ENCODE results near the gene TMEM107. TPM values are rescaled to one million over a fixed set of nuclear protein-coding genes. Genes with fewer than 3 reads are reported as not detected.
A peak's percentile ranks its signal among the peaks of the same experiment; 100 is the strongest.

Gene TMEM107
- total and polyA plus RNA-seq, 10 of the 15 experiments (the other 5 are each of a cell fraction or from before 2014, with no cell fraction given): 7.9 to 38.7 (median 22.9) TPM

GRCh38 chr17:8125154-8125946, 50.8 kb downstream of the TMEM107 start (continued):
- TF ChIP-seq CEBPZ (IDR thresholded peaks at IDR 0.05; ENCODE audit: low read depth, low read length) (no peak), RAD21 (IDR thresholded peaks at IDR 0.05; ENCODE audit: insufficient read depth, low read depth, low read length) (no peak), ESRRA (IDR thresholded peaks at IDR 0.05; ENCODE audit: low read length) (0 out of 2 replicates have a peak, but pooled peaks have one; percentile 16), ZNF217 (IDR thresholded peaks at IDR 0.05) (no peak), STAT1 (conservative IDR thresholded peaks at IDR 0.05) (no peak), SUPT20H (IDR thresholded peaks at IDR 0.05; ENCODE audit: borderline replicate concordance, control insufficient read depth, low read depth, low read length) (no peak), ZNF274 (IDR thresholded peaks at IDR 0.05; ENCODE audit: insufficient read depth, insufficient read length) (no peak), FOS (IDR thresholded peaks at IDR 0.05; ENCODE audit: borderline replicate concordance, extremely low read depth, insufficient read length) (no peak), ATF7 (IDR thresholded peaks at IDR 0.05; ENCODE audit: low read depth) (no peak), ZNF24 (IDR thresholded peaks at IDR 0.05) (peak; percentile 99), FOXM1 (IDR thresholded peaks at IDR 0.05; ENCODE audit: low read depth, low read length) (no peak), CBX3 (IDR thresholded peaks at IDR 0.05; ENCODE audit: borderline replicate concordance, low read depth) (no peak), BRCA1 (IDR thresholded peaks at IDR 0.05; ENCODE audit: low read depth, low read length) (no peak), ZBTB4 (CRISPR knock-in tag; IDR thresholded peaks at IDR 0.05) (no peak), TCF3 (IDR thresholded peaks at IDR 0.05; ENCODE audit: borderline replicate concordance, insufficient read depth, low read depth, low read length) (no peak), ZBED1 (IDR thresholded peaks at IDR 0.05; ENCODE audit: borderline replicate concordance) (no peak), FOXK2 (IDR thresholded peaks at IDR 0.05) (no peak), ZBTB40 (IDR thresholded peaks at IDR 0.05; ENCODE audit: borderline replicate concordance) (peak; percentile 86), BHLHE40 (IDR thresholded peaks at IDR 0.05; ENCODE audit: borderline replicate concordance in 1 of 2, low read depth in 2 of 2, low read length in 1 of 2) (no peak; a peak in 2 of 4 replicates), CHD1 (IDR thresholded peaks at IDR 0.05; ENCODE audit: low read depth, low read length) (no peak)
